Bone marrow (tissue), 2 donors: ENCODE data around the gene CHST13.

Experiments used
- DNase-seq, 2 donors: peaks; one replicate each; lab custom pipeline; 2025; lab: John Stamatoyannopoulos, UW

Gene CHST13

GRCh38 chr3:126540951-126541627 lies 17.1 kb downstream of the CHST13 start:
- peak in 1 of 2 donors; percentile 21 for DNase-seq

GRCh38 chr3:126541628-126542339 lies 17.8 kb downstream of the CHST13 start:
- no peak for DNase-seq

GRCh38 chr3:126542340-126543241 lies 18.6 kb downstream of the CHST13 start:
- DNase-seq = no peak

- no peak for DNase-seq
Measured at GRCh38 chr3:126543457-126544061, 19.6 kb downstream of the CHST13 start.

- DNase-seq = no peak
Measured at GRCh38 chr3:126544596-126545281, 20.8 kb downstream of the CHST13 start.

- DNase-seq = no peak
Measured at GRCh38 chr3:126545544-126545943, 21.6 kb downstream of the CHST13 start.

GRCh38 chr3:126546013-126546412 lies 22.1 kb downstream of the CHST13 start:
- DNase-seq = no peak

GRCh38 chr3:126546549-126547239 lies 22.7 kb downstream of the CHST13 start:
- DNase-seq = no peak

GRCh38 chr3:126547721-126548120 lies 23.8 kb downstream of the CHST13 start:
- DNase-seq = no peak

GRCh38 chr3:126548556-126549466 lies 24.9 kb downstream of the CHST13 start:
- no peak for DNase-seq

GRCh38 chr3:126549861-126550487 lies 26.0 kb downstream of the CHST13 start:
- DNase-seq = no peak

GRCh38 chr3:126550488-126551051 lies 26.6 kb downstream of the CHST13 start:
- DNase-seq = no peak

GRCh38 chr3:126551121-126551838 lies 27.3 kb downstream of the CHST13 start:
- DNase-seq = no peak

GRCh38 chr3:126551839-126552687 lies 28.1 kb downstream of the CHST13 start:
- no peak for DNase-seq

GRCh38 chr3:126552688-126553283 lies 28.8 kb downstream of the CHST13 start:
- DNase-seq = no peak

- no peak for DNase-seq
Measured at GRCh38 chr3:126553284-126554084, 29.5 kb downstream of the CHST13 start.
